ENCODE results near the gene MS4A12. TPM values are rescaled to one million over a fixed set of nuclear protein-coding genes. Genes with fewer than 3 reads are reported as not detected.

Gene MS4A12
- total and polyA plus RNA-seq, 9 of the 15 experiments (the other 6 are each of a cell fraction or from before 2014, with no cell fraction given), result not detected

DNA sequence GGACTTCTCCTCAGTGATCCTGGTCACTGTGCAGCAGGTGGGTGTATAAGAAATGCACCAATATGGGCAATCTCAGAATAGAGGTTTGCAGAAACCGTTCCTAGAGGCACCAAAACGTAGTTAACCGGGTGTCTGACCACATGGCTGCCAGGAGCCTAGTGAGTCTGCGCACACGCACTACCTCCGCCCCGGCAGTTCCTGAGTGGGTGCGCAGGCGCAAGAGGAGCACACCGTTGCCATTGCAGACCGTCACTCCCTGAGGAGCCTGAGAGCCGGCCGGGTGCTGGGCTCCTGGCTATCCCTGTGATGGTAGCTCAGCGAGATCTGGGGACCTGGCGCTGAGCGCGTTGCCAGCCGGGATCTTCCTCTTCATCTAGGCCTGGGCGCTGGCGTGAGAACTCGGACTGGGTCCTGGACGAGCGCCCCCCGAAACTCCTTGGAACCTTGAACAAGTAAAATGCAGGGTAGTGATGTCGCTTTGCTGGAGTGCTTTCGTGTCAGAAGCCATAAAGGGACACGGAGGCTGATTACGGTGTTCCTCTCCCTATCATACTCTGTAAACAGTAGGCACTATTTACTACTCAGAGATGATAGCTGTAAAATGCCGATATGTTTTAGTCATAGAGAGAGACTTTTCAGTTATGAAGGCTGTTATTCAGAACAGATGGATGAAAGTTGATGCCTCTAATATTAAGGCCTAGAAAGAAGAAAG lies 22.7 kb downstream of the MS4A12 start, which contains the start of gene MS4A13 (continued):
- TF ChIP-seq RCOR1 (IDR thresholded peaks at IDR 0.05; ENCODE audit: borderline replicate concordance in 1 of 2, low read depth in 2 of 2, low read length in 2 of 2), result no peak
- TF ChIP-seq ZFP30 (CRISPR knock-in tag; IDR thresholded peaks at IDR 0.05; ENCODE audit: borderline replicate concordance), result no peak
- TF ChIP-seq ZNF830 (CRISPR knock-in tag; IDR thresholded peaks at IDR 0.05), result no peak
- TF ChIP-seq, protein P1, sequence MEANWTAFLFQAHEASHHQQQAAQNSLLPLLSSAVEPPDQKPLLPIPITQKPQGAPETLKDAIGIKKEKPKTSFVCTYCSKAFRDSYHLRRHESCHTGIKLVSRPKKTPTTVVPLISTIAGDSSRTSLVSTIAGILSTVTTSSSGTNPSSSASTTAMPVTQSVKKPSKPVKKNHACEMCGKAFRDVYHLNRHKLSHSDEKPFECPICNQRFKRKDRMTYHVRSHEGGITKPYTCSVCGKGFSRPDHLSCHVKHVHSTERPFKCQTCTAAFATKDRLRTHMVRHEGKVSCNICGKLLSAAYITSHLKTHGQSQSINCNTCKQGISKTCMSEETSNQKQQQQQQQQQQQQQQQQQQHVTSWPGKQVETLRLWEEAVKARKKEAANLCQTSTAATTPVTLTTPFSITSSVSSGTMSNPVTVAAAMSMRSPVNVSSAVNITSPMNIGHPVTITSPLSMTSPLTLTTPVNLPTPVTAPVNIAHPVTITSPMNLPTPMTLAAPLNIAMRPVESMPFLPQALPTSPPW (CRISPR knock-in tag; IDR thresholded peaks at IDR 0.05), result no peak
- no peak for TF ChIP-seq RAD51 (IDR thresholded peaks at IDR 0.05; ENCODE audit: borderline replicate concordance, low read depth)
- TF ChIP-seq U2AF2 (optimal IDR thresholded peaks at IDR 0.05; ENCODE audit: low read depth, low read length), result no peak
- TF ChIP-seq ZNF146 (CRISPR knock-in tag; IDR thresholded peaks at IDR 0.05; ENCODE audit: unreplicated experiment), result no peak
- peak; percentile 63; the same call in 1 of the 2 replicates for TF ChIP-seq POLR2A (conservative IDR thresholded peaks at IDR 0.05)
- no peak for TF ChIP-seq E2F8 (IDR thresholded peaks at IDR 0.05; ENCODE audit: low read depth, partially characterized antibody)
- TF ChIP-seq ZNF282 (CRISPR knock-in tag; IDR thresholded peaks at IDR 0.05), result no peak
- TF ChIP-seq ELF2 (CRISPR knock-in tag; IDR thresholded peaks at IDR 0.05), result no peak
- TF ChIP-seq NFYB (IDR thresholded peaks at IDR 0.05; ENCODE audit: extremely low read depth, insufficient read length), result no peak
- TF ChIP-seq ESRRA (IDR thresholded peaks at IDR 0.05; ENCODE audit: borderline replicate concordance, low read depth), result no peak
- no peak for TF ChIP-seq COPS2 (conservative IDR thresholded peaks at IDR 0.05)
- TF ChIP-seq BDP1 (IDR thresholded peaks at IDR 0.05; ENCODE audit: insufficient read depth, insufficient read length), result no peak
- TF ChIP-seq ZBTB2 (IDR thresholded peaks at IDR 0.05), result 0 out of 2 replicates have a peak, but pooled peaks have one; percentile 45
- TF ChIP-seq NR2C2 (CRISPR knock-in tag; IDR thresholded peaks at IDR 0.05), result no peak
- TF ChIP-seq NR2C2 (tag; IDR thresholded peaks at IDR 0.05), result peak; percentile 57
- no peak for TF ChIP-seq ZBTB12 (CRISPR knock-in tag; IDR thresholded peaks at IDR 0.05)
- no peak for TF ChIP-seq ZNF140 (CRISPR knock-in tag; IDR thresholded peaks at IDR 0.05)
- no peak for TF ChIP-seq ZNF316 (IDR thresholded peaks at IDR 0.05)
- peak; percentile 10; the same call in 1 of the 2 replicates for TF ChIP-seq EP400 (IDR thresholded peaks at IDR 0.05)
- no peak for TF ChIP-seq DNMT1 (IDR thresholded peaks at IDR 0.05)
- TF ChIP-seq ILK (tag; IDR thresholded peaks at IDR 0.05; ENCODE audit: borderline replicate concordance, low read depth), result no peak

Data from K562 (cell line).